GM19025 (cell line): ENCODE measurements around the gene RNF34.
A peak's percentile ranks its signal among the peaks of the same experiment; 100 is the strongest.

Source experiments
- ATAC-seq: cut with Tn5 transposase; IDR thresholded peaks from one replicate; pipeline ENCODE4 v1.9.1; 2021; ENCODE audit warnings: mild to moderate bottlenecking, low read depth, moderate library complexity; ENCODE audit not compliant: unreplicated experiment

Gene RNF34

DNA sequence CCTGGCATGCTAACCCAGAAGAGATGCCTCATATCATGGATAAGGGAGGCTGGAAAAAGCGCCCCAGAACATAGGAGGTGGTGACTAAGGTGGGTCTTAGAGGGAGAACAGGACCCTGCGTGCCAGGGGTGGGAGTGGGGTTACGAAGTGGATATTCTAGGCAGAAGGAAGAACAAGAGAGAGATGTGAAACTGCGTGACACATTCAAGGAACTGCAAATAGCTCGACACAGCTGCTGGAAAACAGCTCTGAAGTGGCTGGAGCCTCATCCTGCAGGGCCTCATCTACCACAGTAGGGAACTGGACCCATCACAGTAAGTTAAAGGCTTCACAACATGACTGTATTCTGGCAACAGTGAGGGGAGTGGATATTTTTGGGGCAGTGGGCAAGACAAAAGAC, 61.1 kb downstream of the RNF34 start:
- no peak for ATAC-seq

DNA sequence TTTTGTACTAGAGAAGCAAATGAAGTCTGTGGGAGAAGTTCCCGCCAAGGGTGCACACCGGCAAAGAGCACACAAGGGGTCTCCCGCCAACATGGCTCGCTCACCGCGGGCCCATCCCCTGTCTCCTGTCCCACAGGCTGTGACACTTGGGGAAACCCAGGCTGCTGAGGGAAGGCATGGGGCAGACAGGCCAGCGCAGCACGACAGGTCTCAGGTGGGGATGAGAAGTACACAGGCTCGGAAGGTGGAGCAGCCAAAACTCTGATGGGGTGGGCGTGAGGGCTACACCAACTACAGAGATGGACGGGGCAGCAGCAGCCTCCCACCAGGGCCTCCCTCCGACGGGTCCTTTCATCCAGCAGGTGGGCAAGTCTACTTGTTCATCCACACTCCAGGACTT, 64.4 kb downstream of the RNF34 start:
- ATAC-seq: no peak

DNA sequence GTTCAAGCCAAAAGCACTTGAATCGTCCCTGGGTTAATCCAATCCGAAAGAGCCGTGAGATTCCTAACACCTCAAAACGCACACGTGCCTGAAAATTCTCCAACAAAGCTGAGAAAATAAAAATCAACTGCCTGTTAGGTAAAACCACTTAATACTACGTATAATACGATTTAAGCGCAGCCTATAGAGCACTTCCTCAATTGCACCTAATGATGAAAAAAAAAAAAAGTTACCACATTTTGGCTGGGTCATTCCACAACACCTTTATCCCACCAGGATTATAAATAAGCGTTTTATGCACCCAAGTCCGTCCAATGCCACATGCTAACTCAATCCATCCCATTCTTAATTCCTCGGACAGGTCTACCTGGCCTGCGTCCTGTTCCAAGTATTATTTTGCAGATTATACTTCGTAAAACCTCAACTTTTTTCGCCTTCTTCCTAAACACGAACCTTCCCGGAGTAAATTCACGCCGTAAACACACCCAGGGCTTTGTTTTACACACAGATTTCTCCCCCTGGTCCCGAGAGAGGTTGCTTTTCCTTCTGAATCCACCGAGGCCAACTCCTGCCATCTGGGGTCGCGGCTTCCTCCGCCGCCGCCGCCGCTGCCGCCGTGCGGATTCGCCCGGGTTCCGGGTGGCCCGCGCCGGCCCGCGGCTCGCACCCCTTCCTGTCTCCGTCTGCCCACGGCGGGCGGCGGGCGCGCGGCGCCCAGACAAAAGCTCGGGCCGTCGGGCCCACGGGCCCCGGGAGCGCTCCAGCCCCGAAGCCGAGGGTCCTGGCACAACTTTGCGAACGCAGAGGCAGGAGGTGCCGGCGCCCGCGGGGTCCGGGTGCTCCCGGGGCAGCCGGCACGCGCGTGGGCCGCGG, 66.2 kb downstream of the RNF34 start:
- ATAC-seq: peak; percentile 5

DNA sequence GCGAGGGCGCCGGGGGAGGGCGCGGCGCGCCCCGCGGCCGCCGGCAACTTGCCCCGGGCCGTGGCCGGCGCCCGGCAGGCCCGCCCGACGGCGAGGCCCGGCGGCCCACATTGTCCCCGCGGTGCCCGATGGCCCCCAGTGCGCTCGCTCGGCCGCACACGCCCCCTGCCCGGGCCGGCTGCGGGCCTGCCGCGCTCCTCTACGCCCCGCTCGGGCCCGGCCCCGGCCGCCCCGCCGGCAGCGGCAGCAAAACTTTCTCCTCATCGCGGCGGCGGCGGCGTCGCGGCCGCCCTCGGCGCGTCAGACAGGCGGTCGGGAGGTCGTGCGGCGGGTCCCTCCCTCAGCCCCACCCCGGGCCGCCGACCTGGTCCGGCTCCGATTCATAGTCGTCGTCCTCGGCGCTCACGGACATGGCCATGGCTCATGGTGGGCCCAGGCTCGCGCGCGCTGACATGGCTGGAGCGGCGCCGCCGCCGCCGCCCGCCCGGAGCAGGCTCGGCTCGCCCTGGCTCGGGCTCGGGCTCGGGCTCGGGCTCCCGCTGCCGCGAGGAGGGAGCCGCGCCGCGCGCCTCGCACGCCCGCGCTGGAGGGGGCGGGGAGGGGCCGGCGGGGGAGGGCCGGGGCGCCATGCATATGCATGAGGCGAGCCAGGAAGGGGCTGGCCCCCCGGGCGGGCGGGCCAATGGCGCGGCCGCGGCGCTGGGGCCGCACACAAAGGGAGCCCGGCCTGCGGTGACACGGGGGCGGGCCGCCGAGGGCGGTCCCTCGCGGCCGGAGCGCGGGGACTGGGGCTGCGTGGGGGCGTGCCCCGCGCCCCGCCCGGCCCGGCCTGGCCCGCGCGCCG, 67.1 kb downstream of the RNF34 start:
- ATAC-seq: peak; percentile 91

DNA sequence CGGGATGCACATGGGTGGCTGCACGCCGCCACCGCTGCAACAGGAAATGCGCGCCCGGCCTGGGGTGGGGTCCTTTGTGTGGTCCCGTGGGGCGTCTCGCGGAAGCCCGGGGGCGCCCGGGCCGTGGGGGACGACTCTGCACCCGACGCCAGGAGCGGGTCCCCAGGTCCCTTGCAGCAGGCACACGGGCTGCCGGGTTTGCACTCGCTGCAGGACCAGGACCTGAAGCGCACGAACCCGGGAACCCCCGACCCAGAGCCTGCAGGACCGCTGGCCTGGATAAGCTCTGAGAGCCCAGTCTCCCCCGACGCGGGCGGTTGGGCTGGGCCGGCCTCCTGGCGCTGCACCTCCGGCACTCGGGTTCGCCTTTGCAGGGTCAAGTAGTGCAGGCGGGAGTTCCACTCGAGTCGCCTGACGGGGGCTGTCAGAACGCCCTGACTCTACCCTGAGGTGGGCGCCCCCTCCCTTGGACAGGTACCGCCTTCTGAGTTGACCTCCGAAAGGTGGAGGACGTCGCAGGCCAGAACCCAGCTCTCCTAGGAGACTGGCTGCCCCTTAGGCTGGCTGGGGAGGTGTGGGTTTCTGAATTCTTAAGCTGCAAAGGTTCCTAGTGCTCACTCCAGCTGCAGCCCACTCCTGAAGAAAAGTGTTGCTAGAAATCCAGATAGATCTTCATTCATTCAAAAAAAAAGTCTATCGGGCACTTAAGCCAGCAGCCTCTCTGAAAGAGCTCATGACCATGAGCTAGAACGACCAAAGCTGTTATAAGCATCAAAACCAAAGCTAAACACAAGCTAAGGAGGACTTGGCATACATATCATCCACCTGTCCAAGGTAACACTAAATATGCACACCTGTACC, 68.0 kb downstream of the RNF34 start:
- no peak for ATAC-seq

DNA sequence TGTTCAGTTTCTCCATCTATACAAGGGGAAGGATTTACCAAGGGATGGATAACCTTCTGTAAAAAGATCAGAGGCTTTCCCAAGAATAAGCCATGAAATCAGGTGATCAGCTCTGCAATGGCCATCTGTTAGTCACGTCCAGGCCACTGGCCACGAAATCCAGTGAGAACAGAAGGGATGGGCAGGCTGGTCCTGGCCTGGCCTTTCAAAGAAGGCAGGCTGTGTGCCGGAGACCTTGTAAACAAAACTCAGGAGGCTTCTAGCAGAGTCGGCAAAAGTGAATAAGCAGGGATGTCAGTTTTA, 68.5 kb downstream of the RNF34 start:
- no peak for ATAC-seq

DNA sequence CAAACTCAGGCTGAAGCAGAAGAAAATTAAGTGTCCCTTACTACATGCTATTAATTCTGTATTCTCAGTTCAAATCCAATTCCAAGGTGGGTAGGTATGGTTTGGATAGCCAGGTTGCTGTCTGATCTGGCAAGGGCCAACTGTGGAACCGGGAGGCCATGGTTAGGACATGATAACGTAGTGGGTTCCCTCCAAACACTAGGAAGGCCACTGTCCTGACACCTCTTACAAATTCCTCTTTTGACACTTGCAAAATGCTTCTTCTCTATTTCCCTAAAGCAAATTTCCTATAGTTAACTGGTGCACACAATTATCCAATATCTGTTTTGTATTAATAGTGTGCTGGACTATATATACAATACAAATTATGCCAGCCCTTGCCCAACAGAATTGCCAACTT, 70.8 kb downstream of the RNF34 start:
- ATAC-seq: no peak

DNA sequence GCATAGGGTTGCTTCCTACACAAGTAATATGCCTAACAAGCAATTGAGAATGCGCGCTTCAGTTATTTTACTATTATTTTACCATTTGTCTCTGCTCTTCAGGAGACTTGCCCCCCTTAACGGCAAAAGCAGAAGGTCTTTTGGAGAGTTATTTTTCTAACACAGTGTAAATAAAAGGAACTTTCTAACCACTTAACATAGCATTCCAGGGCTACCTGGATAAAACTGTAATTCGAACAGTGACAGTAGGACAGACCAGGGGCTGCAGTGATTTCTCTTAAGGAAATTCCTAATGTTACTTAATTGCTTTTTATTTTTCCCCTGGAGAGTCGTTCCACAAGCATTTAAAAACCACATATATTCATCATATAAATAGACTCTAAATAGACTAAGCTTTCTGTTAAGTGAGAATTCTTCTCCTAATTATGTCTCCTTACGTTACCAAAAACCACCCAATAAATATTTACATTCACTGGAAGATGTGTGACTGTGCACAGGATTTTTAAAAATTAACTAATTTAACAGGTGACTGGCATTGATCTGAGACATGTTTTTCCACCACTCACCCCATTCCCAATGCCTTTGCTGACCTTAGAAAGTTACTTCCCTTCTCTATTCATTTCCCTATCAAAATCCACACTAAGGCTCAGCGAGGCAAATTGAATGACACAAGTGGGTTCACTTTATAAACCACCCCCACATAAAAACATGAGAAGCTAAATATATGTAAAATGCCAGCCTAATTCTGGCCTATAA, 72.4 kb downstream of the RNF34 start:
- ATAC-seq: no peak
